H7 (cell line): ENCODE data around the gene MYO7A. TPM values are rescaled to one million over a fixed set of nuclear protein-coding genes. Genes with fewer than 3 reads are reported as not detected.

Source experiments
- DNase-seq: peaks from one replicate; pipeline ENCODE4 v3.0.0; 2012
- H3K27me3 ChIP-seq: 2 replicates; pipeline ENCODE4 v1.6.0; 2011; ENCODE audit warnings: mild to moderate bottlenecking, low read length; ENCODE audit not compliant: control insufficient read depth, insufficient read depth
- H3K36me3 ChIP-seq: replicated peaks from 2 replicates; pipeline ENCODE4 v1.5.1; 2011; ENCODE audit warnings: low read length; ENCODE audit not compliant: control insufficient read depth, insufficient read depth
- H3K4me3 ChIP-seq: 2 replicates; pipeline ENCODE4 v1.5.1; 2011; ENCODE audit warnings: low read depth, mild to moderate bottlenecking, control low read depth, low read length, moderate library complexity; ENCODE audit not compliant: insufficient read depth
- total RNA-seq: library from RNA; depleted of rRNA; stranded (reverse); fragments of >200 nt; shearing (Covaris generic); gene quantifications from 2 replicates; pipeline ENCODE4 v1.2.3, GENCODE V29; 2014; rRNA removed

Gene MYO7A
- total RNA-seq, 1 experiment from 2014 or later = 2.2 TPM

DNA sequence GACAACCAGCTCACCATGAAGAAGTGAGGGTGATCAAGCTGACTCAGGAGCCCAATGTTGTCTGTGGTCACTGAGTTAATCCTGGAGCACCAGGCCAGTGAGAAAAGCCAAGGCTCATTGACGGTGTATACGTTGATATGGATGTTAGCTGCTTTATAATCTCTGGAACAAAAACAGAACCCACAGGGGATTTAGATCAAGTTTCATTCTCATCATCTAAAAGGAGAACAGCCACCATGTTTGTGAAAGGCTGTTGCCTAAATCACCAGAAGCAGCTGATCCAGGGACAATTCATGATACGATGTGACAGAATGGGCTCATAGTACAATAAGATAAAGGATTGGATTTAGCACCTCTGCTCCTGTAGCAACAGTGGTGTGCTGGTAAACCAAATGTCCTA is 105.0 kb downstream of the MYO7A start:
- no peak for DNase-seq
- Histone ChIP-seq H3K36me3 (no peaks in the 10 kb centered on the region), H3K4me3 (no peak overlapping the region), H3K27me3 (no peaks in the 10 kb centered on the region)

DNA sequence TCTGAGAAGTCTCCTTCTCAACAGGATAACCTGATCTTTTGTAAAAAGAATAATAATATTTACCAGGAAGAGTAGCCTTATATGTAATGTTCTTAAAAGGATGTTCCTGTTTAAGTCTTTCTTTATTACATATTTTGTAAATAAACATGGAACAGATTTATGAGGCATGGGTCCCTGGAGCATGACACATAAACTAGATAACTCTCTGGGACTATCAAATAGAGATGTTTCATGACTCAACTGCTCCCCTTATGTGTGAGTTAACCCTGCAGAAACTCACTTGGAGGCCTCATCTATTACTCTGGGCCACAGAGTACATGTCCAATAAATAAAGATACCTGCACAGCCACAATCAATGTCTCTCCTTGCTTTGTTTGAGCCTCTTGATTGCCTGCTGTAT is 108.9 kb downstream of the MYO7A start:
- no peaks in the 10 kb centered on the region for H3K27me3 ChIP-seq
- no peak for DNase-seq
- H3K4me3 ChIP-seq = no peak overlapping the region
- no peaks in the 10 kb centered on the region for H3K36me3 ChIP-seq

DNA sequence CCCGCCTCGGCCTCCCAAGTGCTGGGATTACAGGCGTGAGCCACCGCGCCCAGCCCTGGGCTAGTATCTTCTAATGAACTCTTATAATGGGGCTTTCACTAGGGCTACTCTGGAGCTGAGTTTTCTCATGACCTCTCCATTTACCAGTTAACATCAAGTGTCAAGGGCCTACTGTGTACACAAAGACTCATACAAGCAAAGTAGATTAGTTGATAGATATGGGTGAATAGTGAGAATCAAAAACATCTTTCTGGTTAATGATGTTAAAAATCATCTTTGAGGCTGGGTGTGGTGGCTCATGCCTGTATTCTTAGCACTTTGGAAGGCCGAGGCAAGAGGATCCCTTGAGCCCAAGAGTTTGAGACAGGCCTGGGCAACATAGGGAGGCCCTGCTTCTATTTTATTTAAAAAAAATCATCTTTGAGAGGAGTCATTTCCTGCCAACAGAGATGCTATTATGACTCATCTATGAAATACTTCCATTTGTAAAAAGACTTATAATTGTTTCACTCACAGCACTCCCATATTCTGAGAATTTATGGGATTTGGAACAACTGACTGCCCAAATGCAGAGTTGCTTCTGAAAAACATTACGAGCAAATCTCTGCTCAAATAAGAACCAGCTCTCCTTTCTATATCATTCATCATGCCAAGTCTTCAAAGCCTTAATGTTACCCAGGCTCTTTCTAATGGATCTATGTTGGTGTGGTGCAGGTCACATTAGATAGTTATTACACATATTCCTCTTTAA is 116.4 kb downstream of the MYO7A start:
- H3K4me3 ChIP-seq = no peak overlapping the region
- no peak for DNase-seq
- no peaks in the 10 kb centered on the region for H3K36me3 ChIP-seq
- H3K27me3 ChIP-seq = no peaks in the 10 kb centered on the region

DNA sequence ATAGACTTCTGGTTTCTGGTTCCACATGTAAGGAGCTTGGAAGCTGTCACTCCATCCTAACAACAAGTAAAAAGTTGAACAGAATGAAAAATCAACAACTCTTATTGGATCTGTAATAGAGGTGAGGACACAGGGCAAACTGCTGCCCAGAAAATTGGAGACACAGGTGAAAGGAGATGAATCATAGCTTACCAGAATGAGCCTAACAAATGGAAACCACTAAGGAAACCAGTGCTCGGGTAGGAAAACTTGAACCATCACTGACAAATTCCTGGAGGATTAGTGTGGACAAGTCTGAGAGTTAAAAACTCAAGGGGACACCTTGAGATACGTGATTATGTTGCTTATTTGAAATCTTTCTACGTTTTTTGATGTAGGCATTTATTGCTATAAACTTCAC is 121.4 kb downstream of the MYO7A start:
- DNase-seq = no peak
- H3K36me3 ChIP-seq = no peaks in the 10 kb centered on the region
- no peaks in the 10 kb centered on the region for H3K27me3 ChIP-seq
- H3K4me3 ChIP-seq = no peak overlapping the region

DNA sequence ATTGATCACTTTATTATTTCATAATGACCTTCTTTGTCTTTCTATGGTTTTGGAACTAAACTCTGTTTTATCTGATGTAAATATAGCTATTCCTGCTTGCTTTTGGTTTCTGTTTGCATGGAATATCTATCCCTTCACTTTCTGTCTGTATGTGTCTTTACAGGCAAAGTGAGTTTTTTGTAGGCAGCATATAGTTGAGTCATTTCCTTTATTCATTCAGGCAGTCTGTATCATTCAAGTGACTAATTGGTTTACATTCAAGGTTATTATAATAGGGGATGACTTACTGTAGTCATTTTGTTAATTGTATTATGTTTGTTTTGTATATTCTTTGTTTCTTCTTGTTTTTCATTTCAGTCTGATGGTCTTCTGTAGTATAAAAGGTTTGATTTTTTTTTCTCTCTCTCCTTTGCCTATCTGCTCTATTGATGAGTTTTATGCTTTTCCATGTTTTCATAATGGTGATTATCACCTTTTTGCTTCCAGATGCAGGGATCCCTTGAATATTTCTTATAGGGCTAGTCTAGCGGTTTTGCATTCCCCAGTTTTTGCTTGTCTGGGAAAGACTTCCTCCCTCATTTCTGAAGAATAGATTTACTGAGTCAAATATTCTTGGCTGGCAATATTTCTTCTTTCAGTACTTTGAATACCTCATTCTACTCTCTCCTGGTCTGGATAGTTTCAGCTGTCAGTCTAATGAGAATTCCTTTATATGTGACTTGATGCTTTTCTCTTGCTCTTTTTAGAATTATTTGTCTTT is 123.0 kb downstream of the MYO7A start:
- no peak for DNase-seq
- H3K4me3 ChIP-seq = no peak overlapping the region
- H3K27me3 ChIP-seq = no peaks in the 10 kb centered on the region
- no peaks in the 10 kb centered on the region for H3K36me3 ChIP-seq

DNA sequence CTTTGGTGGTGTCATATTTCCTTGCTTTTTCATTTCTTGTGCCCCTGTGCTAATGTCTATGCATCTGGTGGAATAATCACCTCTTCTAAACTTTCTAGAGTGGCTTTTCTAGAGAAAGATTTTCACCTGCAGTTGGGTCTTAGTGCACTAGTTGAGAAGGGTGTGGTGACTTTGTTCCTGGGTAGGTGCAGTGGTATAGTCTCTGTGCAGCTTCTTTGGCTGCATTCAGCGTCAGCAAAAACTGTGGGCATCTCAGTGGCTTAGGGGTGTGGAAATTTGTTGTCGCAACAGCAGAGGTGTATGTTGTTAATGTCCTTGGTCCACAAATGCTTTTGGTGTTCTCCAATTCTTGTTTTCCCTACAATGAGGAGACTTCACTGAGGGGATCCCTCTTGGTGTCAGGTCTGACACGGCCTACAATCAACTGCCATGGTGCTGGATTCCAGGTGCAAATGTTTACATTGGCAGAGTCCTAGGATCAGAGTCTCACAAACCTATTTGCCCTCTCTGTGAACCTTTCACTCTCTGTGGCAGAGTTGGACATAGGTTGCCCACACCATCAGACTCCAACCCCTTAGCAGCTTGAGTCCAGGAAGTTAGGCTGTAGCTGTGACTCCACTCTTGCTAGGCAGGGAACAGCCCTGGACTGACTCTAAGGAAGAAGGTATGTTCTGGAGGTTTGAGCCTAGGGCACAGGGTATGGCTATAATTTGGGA is 124.7 kb downstream of the MYO7A start:
- Histone ChIP-seq H3K27me3 (no peaks in the 10 kb centered on the region), H3K36me3 (no peaks in the 10 kb centered on the region), H3K4me3 (no peak overlapping the region)
- DNase-seq = no peak

DNA sequence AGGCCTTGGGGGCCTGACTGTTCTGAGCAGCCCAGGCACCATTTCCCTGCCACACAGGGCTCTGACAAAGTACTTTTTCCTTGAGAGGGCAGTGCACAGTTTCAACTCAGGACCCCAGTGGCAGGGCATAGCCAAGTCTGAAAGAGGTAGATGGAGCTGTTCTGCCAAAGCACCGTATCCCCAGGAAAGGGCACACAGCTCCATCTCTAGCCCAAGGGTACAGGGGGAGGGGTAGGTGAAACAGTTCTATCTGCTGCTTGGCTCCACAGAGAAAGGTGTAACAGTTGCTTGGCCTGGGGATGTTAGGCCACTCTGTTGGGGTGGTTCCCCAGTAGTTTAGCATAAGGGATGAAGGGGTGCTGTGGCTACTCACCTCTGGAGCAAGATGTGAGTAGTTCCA is 125.6 kb downstream of the MYO7A start:
- Histone ChIP-seq H3K4me3 (no peak overlapping the region), H3K27me3 (no peaks in the 10 kb centered on the region), H3K36me3 (no peaks in the 10 kb centered on the region)
- DNase-seq = no peak

DNA sequence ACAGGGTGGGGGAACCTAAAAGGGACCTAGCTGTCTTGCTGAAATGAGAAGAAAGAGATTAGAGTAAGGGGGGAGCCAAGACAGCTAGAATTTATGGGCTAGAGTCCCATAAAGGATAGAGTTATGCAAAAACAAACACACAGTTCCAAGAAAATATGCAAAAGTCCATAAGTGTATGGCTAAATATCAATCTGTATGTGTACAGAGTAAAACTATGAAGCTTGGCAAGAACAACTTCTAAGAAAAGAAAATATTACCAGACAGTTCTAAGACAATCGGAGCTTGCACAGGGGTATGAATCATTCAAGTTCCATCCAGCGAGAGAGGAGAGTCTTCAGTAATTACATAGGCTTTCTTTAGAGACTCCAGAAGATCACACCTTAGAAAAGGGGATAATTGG is 131.6 kb downstream of the MYO7A start:
- no peak for DNase-seq
- Histone ChIP-seq H3K27me3 (no peaks in the 10 kb centered on the region), H3K36me3 (no peaks in the 10 kb centered on the region), H3K4me3 (no peak overlapping the region)

DNA sequence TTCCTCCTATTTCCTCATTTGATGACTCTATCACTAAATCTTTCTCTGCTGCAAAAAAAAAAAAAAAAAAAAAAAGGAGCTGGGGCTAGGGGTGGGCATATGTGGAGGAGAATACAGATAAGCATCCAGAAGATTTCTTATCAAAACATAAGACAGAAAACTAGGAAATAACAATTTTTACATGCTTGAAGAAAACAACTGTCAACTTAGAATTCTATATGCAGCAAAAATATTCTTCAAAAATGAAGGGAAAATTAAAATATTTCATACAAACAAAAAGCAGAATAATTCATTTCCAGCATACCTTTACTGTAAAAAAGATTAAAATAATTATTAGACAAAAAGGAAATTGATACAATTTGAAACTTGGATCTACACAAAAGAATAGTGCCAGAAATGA is 134.8 kb downstream of the MYO7A start:
- DNase-seq = no peak
- no peaks in the 10 kb centered on the region for H3K27me3 ChIP-seq
- no peaks in the 10 kb centered on the region for H3K36me3 ChIP-seq
- H3K4me3 ChIP-seq = no peak overlapping the region

Other genes starting within 250 kb of the MYO7A start
- 0.07 TPM in 1 of 2 replicates, not detected in the other for gene B3GNT6, start 93.8 kb upstream of the MYO7A start, total RNA-seq
- gene CAPN5, start 61.3 kb upstream of the MYO7A start, total RNA-seq = 15.9 and 16.3 TPM in 2 replicates
- gene OMP, start 25.4 kb upstream of the MYO7A start, total RNA-seq = not detected in 2 replicates
- not detected in 2 replicates for gene GDPD4, start 173.4 kb downstream of the MYO7A start, total RNA-seq